HG02885 (cell line): ENCODE results near the gene DHRS7B.

Experiments used
- ATAC-seq: cut with Tn5 transposase; IDR thresholded peaks from one replicate; pipeline ENCODE4 v1.9.1; 2021; ENCODE audit warnings: mild to moderate bottlenecking; ENCODE audit not compliant: unreplicated experiment, poor library complexity

The DHRS7B gene

DNA sequence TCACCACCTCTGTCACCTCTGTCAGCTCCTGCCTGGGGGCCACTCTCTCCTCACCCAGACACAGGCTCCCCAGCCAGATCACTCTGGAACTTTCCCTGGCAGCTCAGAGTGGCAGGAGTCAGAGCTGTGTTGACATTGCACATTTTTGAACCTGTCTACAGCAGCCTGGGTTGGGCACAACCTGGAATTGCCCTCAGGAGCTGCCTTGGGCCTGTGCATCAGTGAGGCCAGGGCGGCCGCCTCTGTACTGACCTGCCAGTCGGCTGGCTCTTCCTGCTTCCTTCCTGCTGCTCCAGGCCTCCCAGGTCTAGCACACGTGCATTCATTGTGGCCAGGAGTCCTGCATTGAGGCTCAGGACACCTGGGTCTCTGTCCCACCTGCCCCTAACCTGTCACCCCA, 101.3 kb downstream of the DHRS7B start:
- no peak for ATAC-seq

DNA sequence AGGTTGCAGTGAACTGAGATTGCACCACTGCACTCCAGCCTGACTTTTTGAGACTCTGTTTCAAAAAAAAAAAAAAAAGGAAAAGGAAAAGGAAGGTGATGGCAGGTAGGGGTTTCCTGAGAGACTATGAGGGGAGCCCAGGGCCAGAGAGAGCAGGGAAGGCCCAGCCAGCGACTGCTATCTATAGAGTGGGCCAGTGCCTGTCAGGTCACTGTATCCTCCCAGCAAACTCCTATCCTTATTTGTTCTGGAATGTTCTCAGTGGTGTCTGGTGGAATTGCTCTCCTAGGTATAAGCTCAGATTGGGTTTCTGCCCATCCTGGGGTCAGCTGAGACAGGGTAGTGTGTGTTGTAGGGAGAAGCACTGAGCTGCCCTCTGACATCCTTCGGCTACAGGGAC, 102.1 kb downstream of the DHRS7B start:
- ATAC-seq = no peak

DNA sequence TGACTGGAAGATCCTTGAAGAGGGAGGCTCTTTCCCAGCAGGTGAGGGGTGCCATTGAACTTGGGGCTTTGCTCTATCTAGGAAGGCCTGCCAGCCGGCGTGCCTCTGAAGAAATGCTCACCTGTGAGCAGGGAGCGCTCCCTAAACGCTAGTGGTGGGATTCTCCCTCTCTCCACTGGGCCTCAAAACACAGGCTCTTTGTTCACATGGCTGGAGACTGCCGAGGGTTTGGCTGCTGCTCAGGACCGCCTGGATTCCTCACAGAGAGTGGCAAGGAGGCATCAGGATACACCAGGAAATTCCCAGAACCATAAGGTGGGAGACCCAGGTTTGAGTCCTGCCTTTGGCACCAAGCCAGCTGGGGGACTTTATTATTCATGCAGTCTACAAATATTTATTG, 104.8 kb downstream of the DHRS7B start:
- no peak for ATAC-seq

DNA sequence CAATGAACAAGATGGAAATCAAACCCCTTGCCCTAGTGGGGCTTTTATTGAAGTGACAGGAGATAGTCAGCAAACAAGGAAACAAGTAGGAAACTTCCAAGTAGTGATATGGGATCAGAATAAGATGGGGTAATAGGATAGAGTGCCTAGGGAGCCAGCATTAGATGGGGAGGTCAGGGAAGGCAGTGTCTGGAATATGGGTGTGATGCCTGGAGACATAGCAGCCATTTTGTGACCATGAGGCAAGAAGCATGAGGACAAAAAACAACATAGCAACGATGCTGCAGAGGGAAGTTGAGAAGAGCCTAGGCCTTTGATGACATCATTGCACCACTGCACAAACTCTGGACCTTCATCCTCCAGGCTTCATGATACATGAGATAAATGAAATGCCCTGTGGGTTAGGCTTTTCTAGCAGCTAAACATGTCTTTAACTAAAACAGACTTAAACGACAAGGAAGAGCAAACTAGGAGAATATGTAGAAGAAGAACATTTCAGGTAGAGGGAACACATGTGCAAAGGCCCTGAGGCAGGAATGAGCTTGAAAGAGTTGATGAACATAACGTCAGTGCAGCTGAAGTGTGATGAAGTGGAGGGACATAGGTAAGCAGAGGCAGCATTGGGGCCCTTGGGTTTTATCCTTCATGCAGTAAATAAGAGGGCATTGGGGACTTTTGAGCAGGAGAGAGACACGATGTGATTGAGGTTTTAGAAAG, 105.4 kb downstream of the DHRS7B start:
- ATAC-seq = no peak

DNA sequence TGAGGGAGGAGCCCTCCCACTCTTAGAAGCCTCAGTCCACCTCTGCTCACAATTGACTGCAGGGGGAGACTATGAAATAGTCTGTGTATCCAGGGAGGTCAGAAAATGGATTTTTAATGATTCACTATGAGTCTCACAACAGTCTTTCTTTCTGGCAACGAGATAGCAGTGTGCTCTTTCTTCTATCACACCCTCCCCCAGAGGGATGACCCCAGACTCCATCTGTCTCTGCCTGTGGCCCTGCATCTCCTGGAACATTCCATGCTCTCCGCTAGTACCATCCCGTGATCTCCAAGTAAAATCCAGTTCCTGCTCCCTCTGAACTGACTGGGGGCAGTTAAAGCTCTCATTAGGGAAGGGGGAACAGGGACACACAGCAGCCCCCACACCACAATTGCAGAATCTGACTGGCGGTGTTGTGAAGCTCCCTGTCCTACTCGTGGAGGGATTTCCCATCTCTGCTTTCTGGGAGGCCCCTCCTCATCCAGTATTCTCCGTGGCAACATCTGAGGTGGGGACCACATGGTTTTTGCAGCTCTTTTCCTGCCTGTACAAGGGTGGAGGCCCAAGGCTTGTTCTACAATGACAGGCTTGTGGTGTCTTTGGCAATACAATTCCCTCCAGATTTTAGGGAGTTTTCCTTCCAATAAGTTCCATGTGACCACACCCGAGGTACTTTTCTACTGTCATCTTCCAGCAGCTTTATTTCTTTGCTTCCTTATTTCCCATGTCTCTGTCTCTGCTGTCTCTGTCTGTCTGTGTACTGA, 107.0 kb downstream of the DHRS7B start:
- ATAC-seq = no peak

DNA sequence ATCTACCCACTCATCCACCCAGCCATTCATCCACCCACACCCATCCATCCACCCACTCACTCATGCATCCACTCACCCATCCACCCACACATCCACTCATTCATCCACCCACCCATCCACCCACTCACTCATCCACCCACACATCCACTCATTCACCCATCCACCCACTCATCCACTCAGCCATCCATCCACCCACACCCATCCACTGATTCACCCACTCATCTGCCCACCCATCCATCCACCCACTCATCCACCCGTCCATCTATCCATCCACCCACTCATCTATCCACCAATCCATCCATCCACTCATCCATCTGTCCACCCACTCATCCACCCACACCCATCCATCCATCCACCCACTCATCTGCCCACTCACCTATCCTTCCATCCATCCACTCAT, 109.2 kb downstream of the DHRS7B start:
- no peak for ATAC-seq

DNA sequence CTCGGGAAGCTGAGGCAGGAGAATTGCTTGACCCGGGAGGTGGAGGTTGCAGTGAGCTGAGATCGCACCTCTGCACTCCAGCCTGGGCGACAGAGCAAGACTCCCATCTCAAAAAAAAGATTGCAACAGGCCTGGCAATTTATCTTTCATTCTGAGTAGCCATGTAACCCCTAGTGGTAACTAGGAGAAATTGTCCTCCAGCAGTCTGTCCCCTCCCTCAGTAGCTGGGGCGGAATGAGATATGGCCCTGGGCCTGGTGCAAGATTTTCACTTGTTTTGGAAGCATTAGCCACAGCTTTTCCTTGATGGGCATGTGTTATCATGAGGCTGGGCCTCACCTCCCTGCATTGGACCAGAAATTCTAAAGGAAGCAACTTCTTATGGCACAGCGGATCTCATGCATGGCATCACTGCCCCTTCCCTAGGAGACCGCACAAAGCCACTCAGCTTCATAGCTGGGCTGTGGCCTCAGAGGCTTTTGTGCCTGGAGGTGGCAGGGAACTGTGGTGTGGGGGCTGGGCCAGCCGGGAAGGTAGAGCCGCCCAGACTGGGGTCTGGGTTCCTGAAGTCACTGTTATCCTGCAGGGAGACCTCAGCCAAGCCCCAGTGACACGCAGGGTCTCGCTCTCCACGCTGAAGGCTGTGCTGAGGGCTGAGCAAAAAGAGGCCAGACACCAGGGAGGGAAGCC, 113.1 kb downstream of the DHRS7B start:
- ATAC-seq = no peak

DNA sequence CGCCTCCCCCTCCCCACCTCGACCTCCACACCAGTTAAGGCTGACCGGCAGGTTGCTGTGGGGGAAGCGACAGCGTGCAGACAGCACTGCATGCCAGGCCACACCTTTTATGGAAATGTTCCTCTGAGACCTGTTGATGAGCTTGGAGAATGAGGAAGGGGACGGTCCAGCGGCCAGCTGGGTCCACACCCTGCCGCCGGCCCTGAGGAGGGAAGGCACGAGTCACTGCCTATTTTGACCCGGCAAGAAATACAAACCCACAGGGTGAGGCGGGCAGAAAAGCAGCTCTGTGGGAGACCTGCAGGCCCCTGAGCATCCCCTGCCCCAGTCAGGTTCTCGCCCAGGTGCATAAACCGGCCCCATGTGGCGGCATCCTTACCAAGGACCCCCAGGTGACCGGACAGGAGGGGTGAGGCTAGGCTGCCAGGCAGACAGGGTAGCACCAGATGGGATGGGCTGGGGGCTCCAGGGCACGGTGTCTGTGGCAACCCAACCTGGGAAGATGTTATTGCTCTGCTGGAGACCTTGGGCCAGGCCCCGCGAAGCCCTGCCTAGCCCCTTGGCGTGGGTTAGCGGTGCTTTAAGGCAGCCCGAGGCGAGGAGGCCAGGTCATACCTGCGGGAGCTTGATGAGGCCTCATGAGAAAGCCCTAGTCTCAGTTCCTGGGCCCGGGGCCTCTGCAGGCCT, 113.7 kb downstream of the DHRS7B start:
- no peak for ATAC-seq
